ENCODE data around the gene E2F6. TPM values are rescaled to one million over a fixed set of nuclear protein-coding genes. Genes with fewer than 3 reads are reported as not detected.

E2F6 gene
- total and polyA plus RNA-seq, 8 donors: 8.7 to 21.7 (median 18.1) TPM

- ATAC-seq (peak; percentile 90), DNase-seq (peak in 1 of 4 donors; percentile 76)
- H3K4me3 ChIP-seq: peak overlapping the region; percentile 18 to 24
- H3K27ac ChIP-seq: no peak overlapping the region
- no peaks in the 10 kb centered on the region for H3K9me3 ChIP-seq
- TF ChIP-seq CTCF (IDR thresholded peaks at IDR 0.05): peak; percentile 61 to 82
- H3K36me3 ChIP-seq: no peaks in the 10 kb centered on the region
- H3K4me1 ChIP-seq: peaks cover 0 to 11% of the 10 kb centered on the region in 2 donors
- no peaks in the 10 kb centered on the region for H3K27me3 ChIP-seq
- intact Hi-C loops (cut with DNase I): loop anchor here in 1 of 2 donors (10.0 kb wide), 1 partner anchor 277 kb away; a partner anchor contains a TSS
Measured at GRCh38 chr2:11411768-11412448, 54.1 kb downstream of the E2F6 start.

- ATAC-seq (no peak), DNase-seq (no peak)
- H3K4me3 ChIP-seq: no peak overlapping the region
- H3K27ac ChIP-seq: no peak overlapping the region
- no peaks in the 10 kb centered on the region for H3K36me3 ChIP-seq
- H3K4me1 ChIP-seq: peaks cover 0 to 11% of the 10 kb centered on the region in 2 donors
- no peaks in the 10 kb centered on the region for H3K27me3 ChIP-seq
- TF ChIP-seq CTCF (IDR thresholded peaks at IDR 0.05): no peak
- no peaks in the 10 kb centered on the region for H3K9me3 ChIP-seq
- intact Hi-C loops (cut with DNase I): loop anchor here in 1 of 2 donors (10.0 kb wide), 1 partner anchor 276 kb away; a partner anchor contains a TSS
Measured at GRCh38 chr2:11411244-11411643, 54.7 kb downstream of the E2F6 start.

- no peaks in the 10 kb centered on the region for H3K9me3 ChIP-seq
- no peak for TF ChIP-seq CTCF (IDR thresholded peaks at IDR 0.05)
- DNase-seq (no peak), ATAC-seq (no peak)
- H3K27me3 ChIP-seq: no peaks in the 10 kb centered on the region
- H3K36me3 ChIP-seq: no peaks in the 10 kb centered on the region
- H3K4me3 ChIP-seq: no peak overlapping the region
- peaks cover 0 to 11% of the 10 kb centered on the region in 2 donors for H3K4me1 ChIP-seq
- no peak overlapping the region for H3K27ac ChIP-seq
- intact Hi-C loops (cut with DNase I): loop anchor here in 1 of 2 donors (10.0 kb wide), 1 partner anchor 275 kb away; a partner anchor contains a TSS
Measured at GRCh38 chr2:11410101-11410500, 55.9 kb downstream of the E2F6 start.

GRCh38 chr2:11409572-11409959 is 56.4 kb downstream of the E2F6 start:
- intact Hi-C loops (cut with DNase I): loop anchor here in 1 of 2 donors (5.0 kb wide), 1 partner anchor 172 kb away; no protein-coding TSS in a partner anchor
- Histone ChIP-seq H3K9me3 (no peaks in the 10 kb centered on the region), H3K36me3 (no peaks in the 10 kb centered on the region), H3K27me3 (no peaks in the 10 kb centered on the region), H3K4me1 (peaks cover 0 to 11% of the 10 kb centered on the region in 2 donors), H3K27ac (no peak overlapping the region), H3K4me3 (no peak overlapping the region)
- no peak for TF ChIP-seq CTCF (IDR thresholded peaks at IDR 0.05)
- ATAC-seq (no peak), DNase-seq (no peak)

GRCh38 chr2:11408959-11409571 is 56.9 kb downstream of the E2F6 start:
- intact Hi-C loops (cut with DNase I): loop anchor here in 1 of 2 donors (5.0 kb wide), 1 partner anchor 172 kb away; no protein-coding TSS in a partner anchor
- Histone ChIP-seq H3K36me3 (no peaks in the 10 kb centered on the region), H3K27me3 (no peaks in the 10 kb centered on the region), H3K4me1 (peaks cover 0 to 13% of the 10 kb centered on the region in 2 donors), H3K27ac (no peak overlapping the region), H3K9me3 (no peaks in the 10 kb centered on the region), H3K4me3 (no peak overlapping the region)
- no peak for TF ChIP-seq CTCF (IDR thresholded peaks at IDR 0.05)
- DNase-seq (no peak), ATAC-seq (no peak)

Measured in left lung (tissue), 10 donors.